ENCODE data around the gene HOXA13.

The HOXA13 gene

GRCh38 chr7:27207348-27207985, 7.6 kb upstream of the HOXA13 start:
- no peak for DNase-seq (ENCODE audit: low spot score)

GRCh38 chr7:27205325-27206280, 5.7 kb upstream of the HOXA13 start:
- DNase-seq (ENCODE audit: low spot score): no peak

DNA sequence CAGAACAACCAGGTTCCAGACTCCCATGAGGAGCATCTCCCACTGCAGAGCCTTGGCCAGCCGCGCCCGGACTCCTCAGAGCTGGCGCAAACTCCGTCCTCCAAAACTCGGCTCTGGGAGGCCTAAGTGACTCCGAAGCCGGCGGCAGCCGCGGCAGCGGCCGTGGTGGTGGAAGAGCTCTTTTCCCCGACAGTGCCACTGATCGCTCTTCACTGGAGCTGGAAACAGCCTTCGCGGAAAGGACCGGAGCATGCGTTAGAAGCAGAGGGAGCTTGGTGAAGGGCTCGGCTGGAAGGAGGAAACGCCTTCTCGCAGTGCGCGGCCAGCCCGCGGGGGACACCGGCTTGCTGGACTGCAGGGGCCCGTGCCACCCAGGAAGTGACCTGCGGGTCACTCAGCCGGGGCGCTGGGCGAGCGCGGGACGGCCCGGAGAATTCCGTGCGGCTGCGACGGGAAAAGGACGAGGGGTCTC, 5.0 kb upstream of the HOXA13 start:
- DNase-seq (ENCODE audit: low spot score): no peak

DNA sequence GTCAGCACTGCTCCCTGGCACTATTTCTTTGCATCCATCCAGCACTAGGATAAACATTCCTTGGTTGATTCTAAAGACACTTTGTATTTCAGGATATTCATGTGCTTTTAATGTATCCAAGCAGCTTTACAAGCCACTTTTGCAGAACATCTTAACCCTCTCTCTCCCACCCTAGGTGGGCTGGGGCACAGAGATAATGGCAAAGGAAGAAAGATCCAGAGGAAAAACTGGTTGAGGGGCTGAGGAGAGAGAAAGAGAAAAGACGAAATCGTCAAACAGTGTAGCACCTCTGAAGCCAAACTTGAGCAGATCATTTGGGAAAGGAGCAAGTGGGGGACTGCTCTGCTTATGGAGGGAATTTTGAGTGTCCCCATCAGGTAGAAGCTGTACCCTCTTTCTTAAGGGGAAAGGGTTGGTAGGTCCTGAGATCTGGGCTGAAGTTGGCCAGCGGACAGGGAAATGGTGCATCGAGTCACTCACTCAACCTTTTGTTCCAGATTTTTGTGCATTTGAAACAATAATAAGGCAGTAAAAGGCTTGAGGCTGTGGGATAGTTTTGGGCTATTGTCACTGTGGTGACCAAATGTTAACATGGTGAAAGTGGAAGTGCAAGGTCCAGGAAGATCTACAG, 4.2 kb upstream of the HOXA13 start:
- DNase-seq (ENCODE audit: low spot score): no peak

DNA sequence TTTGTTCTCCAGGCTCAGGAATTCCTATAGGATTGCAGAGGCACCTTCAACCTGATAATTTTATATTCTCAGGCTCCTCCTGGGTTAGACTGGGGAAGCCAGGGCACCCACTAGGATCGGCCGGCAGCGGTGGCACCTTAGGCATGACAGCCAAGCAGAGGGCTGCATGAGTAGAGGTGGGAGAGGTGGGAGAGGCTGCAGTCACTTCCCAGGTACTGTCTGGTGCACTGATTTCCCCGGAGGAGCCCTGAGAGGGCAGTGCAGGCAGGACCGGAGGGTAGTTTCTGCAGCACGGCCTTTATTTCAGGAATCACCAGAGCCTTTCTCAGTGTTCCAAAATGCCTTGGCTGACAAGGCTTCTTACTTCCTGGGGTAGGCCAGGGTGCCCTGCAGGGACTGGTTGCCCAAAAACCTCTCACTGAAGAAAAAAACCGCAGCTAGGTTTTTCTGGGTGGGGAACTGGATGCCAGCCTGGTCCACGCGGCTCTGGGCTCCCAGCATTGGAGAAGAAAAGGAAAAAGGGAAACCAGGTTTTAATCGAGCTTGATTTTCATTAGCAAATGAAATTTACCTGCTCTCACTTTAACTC, 3.6 kb upstream of the HOXA13 start:
- no peak for DNase-seq (ENCODE audit: low spot score)

GRCh38 chr7:27202862-27203134, 2.9 kb upstream of the HOXA13 start:
- DNase-seq (ENCODE audit: low spot score): no peak

DNA sequence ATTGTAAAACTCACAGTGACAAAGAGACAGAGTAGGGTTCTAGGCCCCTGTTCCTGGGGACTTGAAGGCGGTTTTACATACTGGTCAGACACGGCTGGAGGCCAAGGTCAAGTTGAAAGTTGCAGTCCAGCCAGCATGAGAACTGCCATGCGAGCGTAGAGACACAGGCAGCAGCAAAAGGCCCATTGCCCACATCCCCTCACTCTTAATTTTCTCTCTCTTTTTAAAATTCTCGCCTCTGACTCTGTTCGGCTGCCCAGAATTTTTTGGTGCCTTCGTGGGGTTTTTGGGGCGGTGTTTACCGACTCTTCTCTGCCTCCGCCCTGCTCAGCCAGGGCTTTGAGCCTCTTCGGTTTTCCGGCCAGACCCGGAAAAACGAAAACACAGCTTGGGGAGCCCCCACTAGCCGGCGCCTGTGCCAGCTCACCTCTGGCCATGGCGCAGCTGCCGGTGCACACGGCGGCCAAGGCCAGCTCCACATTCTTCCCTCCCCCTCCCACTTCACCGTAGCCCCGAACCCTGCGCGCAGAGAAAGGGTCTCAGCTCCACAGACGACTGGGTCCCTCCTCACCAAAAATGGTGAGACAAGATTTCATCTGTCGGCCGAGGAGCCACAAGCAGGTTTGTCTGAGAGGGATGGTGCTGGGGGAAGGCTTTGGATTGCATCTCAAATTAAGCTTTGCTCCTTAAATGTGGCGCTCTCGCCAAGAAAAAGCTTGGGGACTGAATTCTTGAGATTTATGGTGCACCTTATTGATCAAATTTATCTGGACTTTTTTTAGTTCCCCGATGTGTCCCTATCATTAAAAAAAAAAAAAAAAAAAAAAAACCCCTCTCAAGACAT, 2.3 kb upstream of the HOXA13 start:
- DNase-seq (ENCODE audit: low spot score): no peak

DNA sequence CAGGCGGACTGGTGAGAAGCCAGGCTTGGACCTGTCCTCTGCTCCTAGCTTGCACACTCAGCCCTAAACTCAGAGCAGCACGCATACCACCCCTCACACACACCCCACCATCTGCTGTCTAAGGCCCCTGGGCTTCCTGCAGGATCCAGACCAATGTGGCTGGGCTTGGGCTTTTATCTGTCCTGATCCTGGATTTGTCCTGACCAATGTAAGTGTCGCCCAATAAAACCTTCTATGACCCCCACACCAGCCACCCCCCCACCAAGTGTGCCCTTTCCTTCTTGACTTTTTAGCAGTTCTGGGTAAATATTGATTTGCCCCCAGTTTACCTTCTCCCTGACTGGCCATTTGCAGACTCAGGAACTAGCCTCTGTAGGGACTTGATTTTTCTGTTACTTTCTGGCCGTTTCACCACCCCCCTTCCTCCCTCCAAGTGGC, 1.7 kb upstream of the HOXA13 start:
- no peak for DNase-seq (ENCODE audit: low spot score)

GRCh38 chr7:27200761-27201579, 1.1 kb upstream of the HOXA13 start:
- no peak for DNase-seq (ENCODE audit: low spot score)

DNA sequence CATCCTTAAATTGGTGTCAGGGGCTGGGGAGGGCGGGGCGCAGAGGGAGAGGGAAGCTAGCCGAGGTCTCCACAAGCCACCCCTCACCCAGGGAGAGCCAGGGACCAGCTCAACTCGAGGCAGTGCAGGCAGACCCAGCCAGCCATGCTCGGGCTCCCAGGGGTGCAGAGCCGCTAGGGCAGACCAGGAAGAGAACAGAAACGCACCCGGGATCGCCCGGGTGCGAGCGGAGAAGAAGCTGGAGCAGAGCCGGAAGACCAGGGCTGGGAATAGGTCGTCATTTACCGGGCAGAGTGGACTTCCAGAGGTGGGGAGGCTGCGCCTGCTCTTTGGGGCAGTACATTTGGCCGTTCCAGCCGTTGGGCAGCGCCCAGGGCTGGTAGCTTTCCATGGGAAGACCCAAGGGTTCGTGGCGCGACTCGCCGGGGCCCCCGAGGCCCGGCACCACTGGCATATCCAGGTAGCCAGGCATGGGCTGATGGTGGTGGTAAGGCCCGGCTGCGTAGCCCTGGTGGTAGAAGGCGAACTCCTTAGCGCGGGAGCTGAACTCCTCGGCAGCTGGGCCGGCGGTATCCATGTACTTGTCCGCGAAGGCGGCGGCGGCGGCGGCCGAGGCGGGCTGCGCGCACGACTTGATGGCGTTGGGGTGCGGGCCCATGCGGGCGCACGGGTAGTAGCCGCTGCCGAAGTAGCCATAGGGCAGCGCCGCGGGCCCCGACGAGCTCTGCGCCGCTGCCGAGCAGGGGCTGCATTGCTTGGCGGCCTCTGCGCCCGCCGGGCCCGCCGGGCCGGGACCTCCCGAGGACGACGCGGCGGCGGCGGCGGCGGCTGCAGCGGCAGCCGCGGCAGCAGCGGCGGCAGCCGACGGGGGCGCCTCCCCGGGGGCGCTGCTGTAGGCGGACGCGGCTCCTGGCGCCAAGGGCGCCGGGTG, 755 bp downstream of the HOXA13 start:
- DNase-seq (ENCODE audit: low spot score): no peak

DNA sequence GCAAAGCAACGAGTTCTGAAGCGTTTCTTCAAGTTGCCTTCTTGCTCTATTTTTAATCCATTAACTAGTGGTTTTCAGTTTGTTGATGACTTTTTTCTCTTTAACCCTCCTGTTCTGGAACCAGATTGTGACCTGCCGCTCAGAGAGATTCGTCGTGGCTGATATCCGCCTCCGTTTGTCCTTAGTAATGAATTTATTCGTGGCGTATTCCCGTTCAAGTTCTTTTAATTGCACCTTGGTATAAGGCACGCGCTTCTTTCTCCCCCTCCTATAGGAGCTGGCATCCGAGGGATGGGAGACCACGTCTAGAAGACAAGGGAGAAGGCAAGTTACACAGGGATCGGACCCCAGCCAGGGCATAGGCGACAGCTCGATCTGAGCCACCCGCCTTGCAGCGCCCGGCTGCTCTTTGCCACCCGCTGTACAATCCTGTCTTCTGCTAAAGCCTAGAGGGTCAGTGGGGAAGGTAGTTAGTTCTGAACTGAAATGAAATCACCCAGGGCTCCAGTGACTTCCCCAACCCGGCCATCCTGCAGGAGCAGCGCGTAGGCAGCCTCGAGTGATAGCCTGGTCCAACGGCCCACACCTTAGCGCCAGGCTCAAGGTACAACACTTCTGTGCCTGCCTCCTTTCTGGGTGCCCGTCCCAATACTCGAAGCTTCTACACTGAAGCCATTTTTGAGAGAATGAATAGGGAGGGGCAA, 1.6 kb downstream of the HOXA13 start:
- no peak for DNase-seq (ENCODE audit: low spot score)

GRCh38 chr7:27197137-27198042, 2.5 kb downstream of the HOXA13 start:
- no peak for DNase-seq (ENCODE audit: low spot score)

GRCh38 chr7:27196287-27196767, 3.6 kb downstream of the HOXA13 start:
- DNase-seq (ENCODE audit: low spot score): peak; percentile 65

DNA sequence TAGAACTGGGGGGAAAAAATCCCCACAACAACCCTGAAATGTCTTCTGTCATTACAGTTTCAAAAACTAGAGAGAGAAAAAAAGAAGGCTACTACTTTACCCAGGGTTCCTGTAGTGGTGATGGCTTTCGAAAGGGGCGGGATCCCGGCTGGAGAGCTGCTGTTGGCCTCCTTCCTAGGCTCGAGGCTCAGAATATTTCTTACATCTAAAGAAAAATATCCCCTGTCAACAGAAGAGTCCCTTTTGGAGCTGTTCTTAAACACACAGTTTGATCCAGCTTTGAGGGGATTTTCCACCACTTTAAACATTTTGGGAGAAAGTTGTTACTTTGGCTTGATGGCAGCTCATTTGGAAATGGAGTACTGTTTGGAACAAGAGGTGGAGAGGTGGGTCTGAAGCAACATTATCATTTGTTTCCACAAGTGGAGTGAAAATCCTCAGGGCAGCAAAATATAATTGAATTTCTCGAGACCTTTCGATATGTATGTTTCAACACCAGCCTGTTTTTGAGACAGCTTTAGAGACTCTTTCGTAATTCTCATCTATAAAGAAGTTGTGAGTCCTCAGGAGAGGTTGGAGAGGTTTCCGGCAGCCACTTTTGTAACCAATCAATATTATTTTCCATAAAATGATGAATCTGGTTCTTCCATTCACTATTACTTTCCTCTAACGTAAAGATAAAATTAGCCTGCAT, 5.1 kb downstream of the HOXA13 start:
- DNase-seq (ENCODE audit: low spot score): no peak

GRCh38 chr7:27194002-27194352, 5.9 kb downstream of the HOXA13 start:
- DNase-seq (ENCODE audit: low spot score): no peak

GRCh38 chr7:27193335-27194001, 6.4 kb downstream of the HOXA13 start:
- DNase-seq (ENCODE audit: low spot score): no peak
